Measurements from ENCODE around the gene TUBG2.
A peak's percentile ranks its signal among the peaks of the same experiment; 100 is the strongest.
"Not testable (repeated sequence)": the region's sequence is repeated elsewhere in the genome, so short reads cannot be mapped to it uniquely, and the experiment has no call there.

Gene TUBG2

GRCh38 chr17:42655528-42655927 lies 3.6 kb upstream of the TUBG2 start:
- no peak for DNase-seq

GRCh38 chr17:42657824-42658588 lies 1.1 kb upstream of the TUBG2 start:
- no peak for DNase-seq

- not testable (repeated sequence) for DNase-seq
These were observed 819 bp downstream of the TUBG2 start for GRCh38 chr17:42659932-42660274.

GRCh38 chr17:42660692-42661345 lies 1.7 kb downstream of the TUBG2 start:
- no peak for DNase-seq

GRCh38 chr17:42665581-42666001 lies 6.5 kb downstream of the TUBG2 start:
- DNase-seq = no peak

- not testable (repeated sequence) for DNase-seq
These were observed 7.0 kb downstream of the TUBG2 start for GRCh38 chr17:42666126-42666525.

- no peak for DNase-seq
These were observed 8.2 kb downstream of the TUBG2 start for GRCh38 chr17:42667088-42667951.

- DNase-seq = no peak
These were observed 10.6 kb downstream of the TUBG2 start for GRCh38 chr17:42669705-42669976.

GRCh38 chr17:42669977-42670788 lies 11.1 kb downstream of the TUBG2 start:
- no peak for DNase-seq

- DNase-seq = no peak
These were observed 11.9 kb downstream of the TUBG2 start for GRCh38 chr17:42670789-42671657.

- no peak for DNase-seq
These were observed 13.0 kb downstream of the TUBG2 start for GRCh38 chr17:42672038-42672437.

GRCh38 chr17:42673266-42673884 lies 14.3 kb downstream of the TUBG2 start:
- DNase-seq = no peak

GRCh38 chr17:42673885-42674754 lies 15.0 kb downstream of the TUBG2 start:
- DNase-seq = peak; percentile 77

- DNase-seq = no peak
These were observed 15.8 kb downstream of the TUBG2 start for GRCh38 chr17:42674755-42675347.

GRCh38 chr17:42675348-42675964 lies 16.4 kb downstream of the TUBG2 start:
- DNase-seq = no peak

- DNase-seq = peak; percentile 72
These were observed 16.9 kb downstream of the TUBG2 start for GRCh38 chr17:42675965-42676423.

GRCh38 chr17:42676424-42677011 lies 17.4 kb downstream of the TUBG2 start, which contains the start of gene PLEKHH3:
Gene PLEKHH3, minus strand, starts transcription at chr17:42676994. Its CDS starts 431 bp downstream, at chr17:42676563.
- DNase-seq = no peak

GRCh38 chr17:42677012-42677857 lies 18.2 kb downstream of the TUBG2 start:
- peak; percentile 100 for DNase-seq
